ENCODE data around the gene MROH7. TPM values are rescaled to one million over a fixed set of nuclear protein-coding genes. Genes with fewer than 3 reads are reported as not detected.

The MROH7 gene
- total and polyA plus RNA-seq, 9 of the 15 experiments (the other 6 are each of a cell fraction or from before 2014, with no cell fraction given): not detected

DNA sequence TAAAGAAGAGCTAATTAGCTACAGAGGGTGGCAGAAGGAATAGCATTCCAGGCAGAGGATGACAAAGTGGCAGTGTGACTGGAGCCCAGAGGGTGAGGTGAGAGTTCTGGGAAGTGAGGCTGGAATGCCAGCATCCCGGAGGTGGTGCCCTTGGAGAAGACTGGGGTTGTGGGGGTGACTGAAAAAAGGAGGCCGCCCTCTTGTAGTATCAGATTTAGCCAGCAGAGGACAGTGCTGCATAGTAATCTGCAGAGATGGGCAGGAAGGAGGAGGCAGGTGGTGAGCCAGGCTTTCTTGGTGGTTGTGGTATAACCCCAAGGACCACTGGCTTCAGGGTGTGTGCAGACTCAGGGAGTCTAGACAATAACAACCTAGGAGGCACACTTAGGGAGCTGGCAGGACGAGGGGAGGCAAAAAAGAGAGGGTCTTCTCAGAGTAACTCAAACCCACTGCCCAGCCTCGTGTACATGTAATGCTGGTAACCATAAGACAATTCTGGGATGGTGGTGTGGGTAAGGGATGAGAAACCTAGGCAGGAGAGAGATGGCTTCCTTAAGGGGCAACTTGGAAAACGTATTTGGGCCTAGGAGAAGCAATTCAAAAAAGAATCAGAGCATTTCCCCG lies 30.5 kb downstream of the MROH7 start (continued):
- TF ChIP-seq SMAD4 (CRISPR knock-in tag; conservative IDR thresholded peaks at IDR 0.05) (no peak), OTX1 (CRISPR knock-in tag; IDR thresholded peaks at IDR 0.05) (0 out of 2 replicates have a peak, but pooled peaks have one; percentile 25), ZNF174 (CRISPR knock-in tag; IDR thresholded peaks at IDR 0.05) (no peak)
- TF ChIP-seq, protein P1, sequence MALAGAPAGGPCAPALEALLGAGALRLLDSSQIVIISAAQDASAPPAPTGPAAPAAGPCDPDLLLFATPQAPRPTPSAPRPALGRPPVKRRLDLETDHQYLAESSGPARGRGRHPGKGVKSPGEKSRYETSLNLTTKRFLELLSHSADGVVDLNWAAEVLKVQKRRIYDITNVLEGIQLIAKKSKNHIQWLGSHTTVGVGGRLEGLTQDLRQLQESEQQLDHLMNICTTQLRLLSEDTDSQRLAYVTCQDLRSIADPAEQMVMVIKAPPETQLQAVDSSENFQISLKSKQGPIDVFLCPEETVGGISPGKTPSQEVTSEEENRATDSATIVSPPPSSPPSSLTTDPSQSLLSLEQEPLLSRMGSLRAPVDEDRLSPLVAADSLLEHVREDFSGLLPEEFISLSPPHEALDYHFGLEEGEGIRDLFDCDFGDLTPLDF (CRISPR knock-in tag; IDR thresholded peaks at IDR 0.05): no peak

DNA sequence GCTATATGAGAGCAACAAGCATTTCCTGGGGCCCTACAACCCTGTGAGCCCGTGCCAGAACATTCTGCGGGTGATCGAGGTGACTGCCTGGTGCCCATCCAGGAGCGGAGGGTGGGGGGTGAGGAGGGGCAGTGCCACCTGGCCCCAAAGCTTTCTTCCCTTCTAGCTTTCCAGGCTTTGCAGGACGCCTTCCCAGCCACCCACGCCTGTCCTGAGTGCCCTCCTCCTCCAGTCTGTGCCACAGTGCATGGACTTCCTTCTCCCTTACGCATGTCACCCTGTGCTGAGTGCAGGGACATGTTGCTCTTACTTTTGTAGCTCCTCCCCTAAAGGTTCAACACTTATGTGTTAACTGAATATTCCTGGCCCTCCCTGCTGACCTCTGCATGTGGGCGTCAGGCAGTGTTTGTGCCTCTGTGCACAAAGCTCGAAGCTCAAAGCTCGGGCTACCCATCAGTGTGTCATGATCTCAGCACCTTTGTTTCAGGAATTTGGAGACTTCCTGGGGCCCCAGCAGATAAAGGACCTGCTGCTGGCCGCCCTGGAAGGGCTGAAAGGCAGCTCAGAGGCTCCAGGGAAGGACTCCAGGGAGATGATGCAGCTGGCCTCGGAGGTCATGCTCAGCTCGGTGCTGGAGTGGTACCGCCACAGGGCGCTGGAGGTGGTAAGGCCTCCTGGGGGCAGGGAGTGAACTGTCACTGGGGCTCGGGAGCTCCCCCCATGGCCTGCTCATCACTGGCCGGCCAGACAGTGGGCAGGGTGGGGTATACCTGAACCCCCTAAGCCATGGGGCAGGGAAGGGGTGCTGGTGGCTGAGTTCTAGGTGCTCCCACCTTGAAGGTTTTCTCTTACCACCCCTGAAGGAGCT lies 37.4 kb downstream of the MROH7 start:
- no peak overlapping the region for H3K4me2 ChIP-seq (ENCODE audit: insufficient read depth, low read length)
- no peak overlapping the region for H3K9ac ChIP-seq (ENCODE audit: insufficient read depth in 1 of 2, low read depth in 2 of 2, low read length in 2 of 2)
- peaks cover 38 to 58% of the 10 kb centered on the region in 2 experiments for H3K27me3 ChIP-seq (ENCODE audit: control insufficient read depth in 2 of 2, insufficient read depth in 2 of 2, low read length in 2 of 2)
- no TSS peak for BruUV-seq (replicated peaks)
- no peak overlapping the region for H3K27ac ChIP-seq (ENCODE audit: extremely low read depth, low read depth, low read length)
- no peaks in the 10 kb centered on the region for H3K79me2 ChIP-seq (ENCODE audit: control insufficient read depth, insufficient read depth, low read length)
- no peaks in the 10 kb centered on the region for H3K9me1 ChIP-seq (ENCODE audit: control insufficient read depth, insufficient read depth, low read length)
- CTCF ChIA-PET (ENCODE audit: low intra/inter-chr PET ratio): no interaction called here
- TF ChIP-seq NR2C1 (IDR thresholded peaks at IDR 0.05) (no peak), NR2C1 (tag; IDR thresholded peaks at IDR 0.05) (no peak), NRF1 (conservative IDR thresholded peaks at IDR 0.05 in 1 of 2, IDR thresholded peaks at IDR 0.05 in 1 of 2) (peak in 1 of 2 experiments; percentile 16; a peak in 2 of 4 replicates)
- POLR2A ChIA-PET: interaction anchor here (0.5 to 1.1 kb wide), 3 partner anchors 9 to 169 kb away, joined by 3 read pairs; no protein-coding TSS in a partner anchor
- no peak overlapping the region for H2AFZ ChIP-seq (ENCODE audit: low read depth, low read length)
- DNase-seq (ENCODE audit: extremely low read depth in 1 of 4, low spot score in 3 of 4) (no peak), FAIRE-seq (no peak), ATAC-seq (peak; percentile 20; the same call in 2 of the 3 replicates)
- H3K9me3 ChIP-seq (replicated peaks; ENCODE audit: control insufficient read depth, insufficient read depth, low read depth, low read length): no peaks in the 10 kb centered on the region
- WGBS (ENCODE audit: insufficient coverage, low coverage, missing lambda C conversion rate): 3% methylated on average over 17 of the region's 17 CpGs
- intact Hi-C loops (cut with micrococcal nuclease) (loop anchor here (10.0 kb wide), 1 partner anchor 316 kb away; the partner anchor contains the start of gene BSND), in situ Hi-C loops (cut with MboI) (no loop called here)
- no peaks in the 10 kb centered on the region for H3K36me3 ChIP-seq (ENCODE audit: control insufficient read depth, insufficient read depth, low read length)
- H3K4me1 ChIP-seq (replicated peaks in 1 of 2; ENCODE audit: control insufficient read depth in 2 of 2, insufficient read depth in 2 of 2, low read length in 2 of 2): no peaks in the 10 kb centered on the region
- H4K20me1 ChIP-seq (replicated peaks; ENCODE audit: control insufficient read depth, insufficient read depth, low read length): 0 out of 2 replicates have a peak, but pooled peaks cover 4% of the 10 kb centered on the region
- H3K4me3 ChIP-seq: no peak overlapping the region
